Right cardiac atrium (tissue), 5 donors: ENCODE data around the gene RNF213. TPM values are rescaled to one million over a fixed set of nuclear protein-coding genes. Genes with fewer than 3 reads are reported as not detected.

ENCODE experiments used
- ATAC-seq, 2 donors: fragments of 200-7000 bp; cut with Tn5 transposase; one replicate each; pipeline versions ENCODE4 v1.8.0 to v1.9.1; 2020; ENCODE audit warnings: moderate library complexity in 2 of 2, mild to moderate bottlenecking in 1 of 2
- DNase-seq, 3 donors: peaks; one replicate each; pipeline ENCODE4 v3.0.0-alpha.2; 2020
- H3K27ac ChIP-seq: one replicate; pipeline ENCODE4 v1.5.1; 2013; ENCODE audit warnings: mild to moderate bottlenecking, low read length, control low read depth, moderate library complexity
- H3K27me3 ChIP-seq: one replicate; pipeline ENCODE4 v1.6.1; 2013; ENCODE audit not compliant: control insufficient read depth, insufficient read depth
- H3K4me1 ChIP-seq: one replicate; pipeline ENCODE4 v1.6.1; 2013; ENCODE audit warnings: low read length; ENCODE audit not compliant: control insufficient read depth, insufficient read depth
- H3K4me3 ChIP-seq: one replicate; pipeline ENCODE4 v1.5.1; 2013; ENCODE audit warnings: low read length, control low read depth
- H3K9me3 ChIP-seq: one replicate; pipeline ENCODE4 v1.6.1; 2013; ENCODE audit warnings: low read length; ENCODE audit not compliant: control insufficient read depth
- WGBS: extraction: QIAGEN DNeasy Blood & Tissue Kit; methylation state at CpG from one replicate; pipeline ENCODE4 v1.1.7; 2013; 5-methylcytosine and 5-hydroxymethylcytosine counted together
- intact Hi-C, 4 donors: fragments of 100-400 bp; cut with DNase I; formaldehyde crosslinking; loops; one replicate each; pipeline versions ENCODE4 v1.11.0 to v1.14.0; 2022 to 2023
- polyA plus RNA-seq: library from polyadenylated mRNA; stranded (reverse); fragments of 200-250 nt; gene quantifications from one replicate; pipeline ENCODE4 v1.2.3, GENCODE V29; 2013
- total RNA-seq, 4 donors: library from RNA; stranded (reverse); fragmentation: NEBNext Ultra II Directional; extraction: Animal tissue kit (Norgen Biotek cat#: 25700); gene quantifications; one replicate each; pipeline ENCODE4 v1.2.1, GENCODE V29; 2021
- donor health status: healthy with polysubstance abuse.
- donor health status: DM: no; HTN: yes; CAD: no.
- donor health status: DM: no; HTN: no; CAD: no.
- donor health status: DM: no; HTN: yes; CAD: no; lungs with severe emphysema.
- donor health status: DM: yes; HTN: yes; CAD: no.

RNF213 gene
- total and polyA plus RNA-seq, 5 donors = 28.7 to 49.7 (median 43.0) TPM

GRCh38 chr17:80353718-80354275, 93.1 kb downstream of the RNF213 start:
- no peak for DNase-seq
- Histone ChIP-seq H3K9me3 (no peaks in the 10 kb centered on the region), H3K4me3 (no peak overlapping the region), H3K27me3 (no peaks in the 10 kb centered on the region), H3K27ac (no peak overlapping the region), H3K4me1 (no peaks in the 10 kb centered on the region)
- intact Hi-C loops = no loop called here
- 96% methylated on average over 29 of the region's 29 CpGs for WGBS
- ATAC-seq = no peak

- no peak for ATAC-seq
- intact Hi-C loops = no loop called here
- no peak for DNase-seq
Observed at GRCh38 chr17:80354336-80354735, 93.7 kb downstream of the RNF213 start.

GRCh38 chr17:80356231-80356856, 95.7 kb downstream of the RNF213 start:
- H3K27me3 ChIP-seq = no peaks in the 10 kb centered on the region
- peak in 1 of 3 donors; percentile 21 for DNase-seq
- no peaks in the 10 kb centered on the region for H3K9me3 ChIP-seq
- no peak for ATAC-seq
- WGBS = 95% methylated on average over 24 of the region's 24 CpGs
- H3K27ac ChIP-seq = no peak overlapping the region
- H3K4me1 ChIP-seq = no peaks in the 10 kb centered on the region
- intact Hi-C loops = no loop called here
- H3K4me3 ChIP-seq = no peak overlapping the region

More at GRCh38 chr17:80354336-80354735, 93.7 kb downstream of the RNF213 start:
- no peaks in the 10 kb centered on the region for H3K9me3 ChIP-seq
- H3K4me1 ChIP-seq = no peaks in the 10 kb centered on the region
- no peak overlapping the region for H3K27ac ChIP-seq
- no peaks in the 10 kb centered on the region for H3K27me3 ChIP-seq
- 91% methylated on average over 9 of the region's 9 CpGs for WGBS
- H3K4me3 ChIP-seq = no peak overlapping the region

GRCh38 chr17:80358131-80358530, 97.5 kb downstream of the RNF213 start:
- ATAC-seq (no peak), DNase-seq (no peak)
- Histone ChIP-seq H3K27me3 (no peaks in the 10 kb centered on the region), H3K4me1 (no peaks in the 10 kb centered on the region), H3K9me3 (no peaks in the 10 kb centered on the region), H3K27ac (no peak overlapping the region), H3K4me3 (no peak overlapping the region)
- 93% methylated on average over 9 of the region's 9 CpGs for WGBS
- intact Hi-C loops = no loop called here

GRCh38 chr17:80358861-80359260, 98.2 kb downstream of the RNF213 start:
- no peaks in the 10 kb centered on the region for H3K9me3 ChIP-seq
- H3K27me3 ChIP-seq = no peaks in the 10 kb centered on the region
- ATAC-seq (no peak), DNase-seq (no peak)
- 92% methylated on average over 11 of the region's 11 CpGs for WGBS
- H3K4me1 ChIP-seq = no peaks in the 10 kb centered on the region
- no peak overlapping the region for H3K27ac ChIP-seq
- intact Hi-C loops = no loop called here
- H3K4me3 ChIP-seq = no peak overlapping the region

- ATAC-seq (no peak), DNase-seq (no peak)
- Histone ChIP-seq H3K27me3 (no peaks in the 10 kb centered on the region), H3K9me3 (no peaks in the 10 kb centered on the region), H3K27ac (no peak overlapping the region), H3K4me3 (no peak overlapping the region), H3K4me1 (no peaks in the 10 kb centered on the region)
- WGBS = 83% methylated on average over 8 of the region's 8 CpGs
- intact Hi-C loops = no loop called here
Observed at GRCh38 chr17:80359422-80360110, 98.9 kb downstream of the RNF213 start.

GRCh38 chr17:80360396-80360795, 99.7 kb downstream of the RNF213 start:
- Histone ChIP-seq H3K4me1 (no peaks in the 10 kb centered on the region), H3K27me3 (no peaks in the 10 kb centered on the region), H3K27ac (no peak overlapping the region), H3K4me3 (no peak overlapping the region), H3K9me3 (no peaks in the 10 kb centered on the region)
- intact Hi-C loops = no loop called here
- 95% methylated on average over 13 of the region's 13 CpGs for WGBS
- ATAC-seq (no peak), DNase-seq (no peak)

- Histone ChIP-seq H3K27ac (no peak overlapping the region), H3K27me3 (no peaks in the 10 kb centered on the region), H3K9me3 (no peaks in the 10 kb centered on the region), H3K4me3 (no peak overlapping the region), H3K4me1 (no peaks in the 10 kb centered on the region)
- DNase-seq (no peak), ATAC-seq (no peak)
- WGBS = 93% methylated on average over 18 of the region's 18 CpGs
- intact Hi-C loops = no loop called here
Observed at GRCh38 chr17:80361495-80362220, 101.0 kb downstream of the RNF213 start.

- Histone ChIP-seq H3K27me3 (no peaks in the 10 kb centered on the region), H3K27ac (no peak overlapping the region), H3K4me1 (no peaks in the 10 kb centered on the region), H3K4me3 (no peak overlapping the region), H3K9me3 (no peaks in the 10 kb centered on the region)
- intact Hi-C loops = no loop called here
- DNase-seq (peak; percentile 61 to 84 (median 75)), ATAC-seq (peak; percentile 71 to 74)
- 55% methylated on average over 18 of the region's 18 CpGs for WGBS
Observed at GRCh38 chr17:80362428-80363119, 101.9 kb downstream of the RNF213 start.

- intact Hi-C loops = no loop called here
- no peak overlapping the region for H3K4me3 ChIP-seq
- H3K9me3 ChIP-seq = no peaks in the 10 kb centered on the region
- WGBS = 73% methylated on average over 12 of the region's 12 CpGs
- H3K27me3 ChIP-seq = no peaks in the 10 kb centered on the region
- DNase-seq = no peak
- peak; percentile 32 to 36 for ATAC-seq
- H3K4me1 ChIP-seq = no peaks in the 10 kb centered on the region
- no peak overlapping the region for H3K27ac ChIP-seq
Observed at GRCh38 chr17:80363120-80363515, 102.5 kb downstream of the RNF213 start.
